ENCODE measurements around the gene STX7. TPM values are rescaled to one million over a fixed set of nuclear protein-coding genes. Genes with fewer than 3 reads are reported as not detected.

Gene STX7, protein sequence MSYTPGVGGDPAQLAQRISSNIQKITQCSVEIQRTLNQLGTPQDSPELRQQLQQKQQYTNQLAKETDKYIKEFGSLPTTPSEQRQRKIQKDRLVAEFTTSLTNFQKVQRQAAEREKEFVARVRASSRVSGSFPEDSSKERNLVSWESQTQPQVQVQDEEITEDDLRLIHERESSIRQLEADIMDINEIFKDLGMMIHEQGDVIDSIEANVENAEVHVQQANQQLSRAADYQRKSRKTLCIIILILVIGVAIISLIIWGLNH
- total RNA-seq: 24.0 and 55.6 TPM in 2 replicates

DNA sequence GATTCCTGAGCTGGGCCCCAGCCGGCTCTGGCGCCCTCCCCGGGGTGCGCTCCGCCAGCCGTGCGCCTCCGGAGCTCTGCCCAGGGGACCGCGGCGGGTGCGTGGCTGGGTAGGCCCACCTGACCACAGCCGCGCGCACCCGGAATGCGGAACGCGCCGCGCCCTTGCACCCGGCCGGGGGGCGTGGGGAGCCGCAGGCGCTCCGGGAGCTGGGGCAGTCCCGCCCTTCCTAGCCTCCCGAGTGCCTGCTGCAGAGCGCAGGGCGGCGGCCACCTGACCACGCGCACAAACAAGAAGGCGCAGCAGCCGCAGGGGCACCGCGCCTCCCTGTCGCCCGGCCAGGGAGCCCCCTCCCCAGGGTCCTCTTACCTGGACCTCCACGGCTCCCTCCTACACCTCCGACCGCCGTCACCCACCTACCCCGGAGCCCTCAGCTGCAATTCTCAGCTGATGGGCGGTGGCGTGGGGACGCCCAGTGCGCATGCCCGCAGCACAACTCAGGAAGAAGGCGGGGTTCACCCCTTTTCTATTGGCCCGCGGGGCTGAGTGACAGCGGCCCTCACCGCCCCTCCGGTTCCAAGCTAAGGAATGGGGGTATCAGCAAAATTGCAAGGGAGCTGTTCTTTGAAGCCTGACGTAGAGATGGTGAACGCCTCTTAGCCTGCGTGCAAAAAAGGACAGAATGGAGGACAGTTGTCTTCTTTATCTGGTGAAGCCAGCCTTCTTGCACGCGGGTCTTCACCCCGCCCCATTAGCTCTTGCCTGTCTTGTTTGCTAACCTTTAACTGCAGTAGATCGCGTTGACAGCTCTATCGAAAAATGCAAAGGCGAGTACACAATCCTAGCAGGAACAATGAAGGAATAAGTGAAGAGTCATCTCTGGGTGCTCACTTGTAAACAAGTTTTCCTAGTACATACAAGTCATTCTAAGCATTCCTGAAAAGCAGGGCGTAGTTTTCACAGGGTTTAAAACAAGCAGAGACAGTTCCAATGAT is at the start of gene STX7:
Gene STX7, minus strand, starts transcription at position 479 of the 995 bp plus-strand sequence. CDS start 9,586 bp downstream, outside the sequence.

DNA sequence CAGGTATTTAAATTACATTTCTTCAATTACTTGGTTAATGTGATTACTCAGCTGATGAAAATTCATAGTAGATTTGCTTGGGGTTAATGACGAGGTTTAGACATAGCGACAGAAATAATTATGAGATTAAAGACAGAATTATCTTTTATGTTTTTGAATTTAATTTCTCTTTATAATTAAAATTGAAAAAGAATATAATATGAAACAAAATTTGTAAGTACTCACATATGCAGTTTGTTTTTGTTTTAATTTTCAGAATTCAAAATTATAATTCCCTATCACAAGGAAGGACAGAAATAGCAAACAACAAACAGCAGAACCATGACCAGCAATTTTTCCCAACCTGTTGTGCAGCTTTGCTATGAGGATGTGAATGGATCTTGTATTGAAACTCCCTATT is 39.5 kb upstream of the STX7 start, which contains the start of gene TAAR8:
Gene TAAR8, plus strand, starts transcription at position 301 of the 400 bp plus-strand sequence. Its CDS starts 21 bp downstream, at position 322.

DNA sequence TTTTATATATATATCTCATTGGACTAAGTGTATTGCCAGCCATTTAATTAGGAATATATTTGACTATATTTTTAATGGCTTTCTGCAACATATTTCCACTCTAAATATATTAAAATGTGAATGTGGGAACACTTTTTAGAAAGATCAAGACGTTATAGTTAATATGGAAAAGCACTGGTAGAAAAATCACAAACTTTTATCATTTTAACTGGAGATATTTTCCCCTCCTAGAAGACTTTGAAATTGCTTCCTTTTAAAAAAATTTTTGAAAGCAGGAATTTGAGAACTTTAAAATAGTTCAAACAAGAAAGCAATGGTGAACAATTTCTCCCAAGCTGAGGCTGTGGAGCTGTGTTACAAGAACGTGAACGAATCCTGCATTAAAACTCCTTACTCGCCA is 25.1 kb upstream of the STX7 start, which contains the start of gene TAAR9:
Gene TAAR9, plus strand, starts transcription at position 301 of the 400 bp plus-strand sequence. Its CDS starts 13 bp downstream, at position 314.

DNA sequence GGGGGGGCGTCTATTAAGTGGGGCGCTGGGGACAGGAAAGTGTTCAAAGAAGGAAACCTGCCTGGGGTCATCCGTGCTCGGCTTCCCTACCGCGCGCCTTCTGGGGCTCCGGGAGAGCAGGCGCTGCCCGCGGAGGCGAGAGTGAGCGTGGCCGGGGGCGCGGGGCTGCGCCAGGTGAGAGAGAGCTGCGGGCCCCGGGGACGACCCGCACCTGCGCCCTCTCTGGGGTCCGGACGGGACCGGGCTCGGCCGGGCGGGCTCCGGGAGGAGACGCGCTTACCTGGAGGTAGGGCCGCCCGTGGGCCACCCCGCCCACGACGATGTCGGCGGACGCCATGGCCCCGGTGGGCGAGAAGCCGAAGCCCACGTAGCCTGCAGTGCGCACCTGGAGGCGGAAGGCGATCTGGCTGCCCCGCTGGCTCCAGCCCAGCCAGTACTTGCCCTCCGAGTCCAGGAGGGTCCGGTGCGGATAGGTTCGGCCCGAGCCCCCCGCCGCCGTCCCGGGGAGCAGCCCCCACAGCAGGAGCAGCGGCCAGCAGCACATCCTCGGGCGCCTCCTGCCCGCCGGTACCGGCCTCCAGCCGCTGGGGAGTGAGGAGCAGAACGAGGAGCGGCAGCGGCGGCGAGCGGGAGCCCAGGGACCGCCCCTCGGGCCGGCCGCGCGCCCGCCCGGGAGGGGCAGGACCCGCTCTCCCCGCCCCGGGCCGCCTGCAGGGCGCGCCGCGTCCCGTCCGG is 111.9 kb downstream of the STX7 start, which contains the start of gene MOXD1:
Gene MOXD1, minus strand, starts transcription at position 593 of the 735 bp plus-strand sequence. Its CDS starts 49 bp downstream, at position 544.

Other genes with a start within 250 kb of the STX7 start
- 0.32 and 0.61 TPM in 2 replicates for gene MOXD1, start 111.6 kb downstream of the STX7 start, total RNA-seq
- not detected in 2 replicates for gene TAAR9, start 25.2 kb upstream of the STX7 start, total RNA-seq
- gene TAAR8, start 39.6 kb upstream of the STX7 start, total RNA-seq: not detected in 2 replicates
- gene TAAR6, start 57.2 kb upstream of the STX7 start, total RNA-seq: not detected in 2 replicates
- not detected in 2 replicates for gene TAAR5, start 76.6 kb upstream of the STX7 start, total RNA-seq
- gene TAAR2, start 111.2 kb upstream of the STX7 start, total RNA-seq: not detected in 2 replicates
- not detected in 2 replicates for gene TAAR1, start 146.1 kb upstream of the STX7 start, total RNA-seq
- under 0.01 TPM in 1 of 2 replicates, not detected in the other for gene VNN1, start 200.9 kb upstream of the STX7 start, total RNA-seq
- not detected in 2 replicates for gene VNN2, start 244.8 kb upstream of the STX7 start, total RNA-seq